BLaER1 (cell line): ENCODE measurements around the gene TRIOBP.

Experiments
- H3K27ac ChIP-seq: shearing (Covaris generic); formaldehyde crosslinking; 2 replicates; pipeline ENCODE4 v1.8.1; 2022
- H3K27me3 ChIP-seq: shearing (Covaris generic); formaldehyde crosslinking; 2 replicates; pipeline ENCODE4 v1.8.1; 2022
- H3K36me3 ChIP-seq: shearing (Covaris generic); formaldehyde crosslinking; 2 replicates; pipeline ENCODE4 v1.8.1; 2022
- H3K4me1 ChIP-seq: shearing (Covaris generic); formaldehyde crosslinking; 2 replicates; pipeline ENCODE4 v1.8.1; 2022
- H3K4me2 ChIP-seq: shearing (Covaris generic); formaldehyde crosslinking; 2 replicates; pipeline ENCODE4 v1.8.1; 2022
- H3K4me3 ChIP-seq: shearing (Covaris generic); formaldehyde crosslinking; 2 replicates; pipeline ENCODE4 v1.8.1; 2022
- H3K9ac ChIP-seq: shearing (Covaris generic); formaldehyde crosslinking; 2 replicates; pipeline ENCODE4 v1.8.1; 2022
- H3K9me3 ChIP-seq: shearing (Covaris generic); formaldehyde crosslinking; 2 replicates; pipeline ENCODE4 v1.8.1; 2022
- H4K20me1 ChIP-seq: shearing (Covaris generic); formaldehyde crosslinking; 2 replicates; pipeline ENCODE4 v1.8.1; 2022
- Cebpa-rat ChIP-seq: shearing (Covaris generic); IDR thresholded peaks from 2 replicates; pipeline ENCODE4 v1.8.1; 2022

The TRIOBP gene

GRCh38 chr22:37753746-37754145 is 56.9 kb downstream of the TRIOBP start:
- H3K9me3 ChIP-seq = no peaks in the 10 kb centered on the region
- no peak overlapping the region for H3K4me3 ChIP-seq
- H3K4me1 ChIP-seq = peaks cover 53% of the 10 kb centered on the region
- no peaks in the 10 kb centered on the region for H3K27me3 ChIP-seq
- no peak overlapping the region for H3K4me2 ChIP-seq
- no peak overlapping the region for H3K27ac ChIP-seq
- H3K36me3 ChIP-seq = peaks cover 73% of the 10 kb centered on the region
- TF ChIP-seq Cebpa-rat = no peak
- no peak overlapping the region for H3K9ac ChIP-seq
- H4K20me1 ChIP-seq = peaks cover 38% of the 10 kb centered on the region

- peak overlapping the region; percentile 63 for H3K4me2 ChIP-seq
- peak overlapping the region; percentile 52; the same call in 1 of the 2 replicates for H3K27ac ChIP-seq
- peaks cover 91% of the 10 kb centered on the region for H3K36me3 ChIP-seq
- no peak for TF ChIP-seq Cebpa-rat
- H3K9me3 ChIP-seq = no peaks in the 10 kb centered on the region
- peak overlapping the region; percentile 38; the same call in 1 of the 2 replicates for H3K9ac ChIP-seq
- peaks cover 3% of the 10 kb centered on the region for H4K20me1 ChIP-seq
- no peak overlapping the region for H3K4me3 ChIP-seq
- H3K27me3 ChIP-seq = no peaks in the 10 kb centered on the region
- peaks cover 29% of the 10 kb centered on the region for H3K4me1 ChIP-seq
Measured at GRCh38 chr22:37757663-37758062, 60.8 kb downstream of the TRIOBP start.

GRCh38 chr22:37758694-37759093 is 61.8 kb downstream of the TRIOBP start:
- Histone ChIP-seq H3K9ac (peak overlapping the region; percentile 38; the same call in 1 of the 2 replicates), H3K4me1 (peaks cover 34% of the 10 kb centered on the region), H3K4me2 (peak overlapping the region; percentile 63), H3K27ac (peak overlapping the region; percentile 52), H3K36me3 (peaks cover 91% of the 10 kb centered on the region), H4K20me1 (no peaks in the 10 kb centered on the region), H3K27me3 (no peaks in the 10 kb centered on the region), H3K4me3 (no peak overlapping the region), H3K9me3 (no peaks in the 10 kb centered on the region)
- no peak for TF ChIP-seq Cebpa-rat

GRCh38 chr22:37759281-37759680 is 62.4 kb downstream of the TRIOBP start:
- H3K4me2 ChIP-seq = no peak overlapping the region; the same call in 1 of the 2 replicates
- no peak overlapping the region for H3K4me3 ChIP-seq
- H3K27ac ChIP-seq = no peak overlapping the region
- H3K27me3 ChIP-seq = no peaks in the 10 kb centered on the region
- H3K9me3 ChIP-seq = no peaks in the 10 kb centered on the region
- no peak for TF ChIP-seq Cebpa-rat
- 0 out of 2 replicates have a peak overlapping the region, but pooled peaks have one; percentile 36 for H3K9ac ChIP-seq
- peaks cover 40% of the 10 kb centered on the region for H3K4me1 ChIP-seq
- peaks cover 90% of the 10 kb centered on the region for H3K36me3 ChIP-seq
- H4K20me1 ChIP-seq = no peaks in the 10 kb centered on the region

GRCh38 chr22:37760152-37760551 is 63.3 kb downstream of the TRIOBP start:
- Histone ChIP-seq H3K36me3 (peaks cover 81% of the 10 kb centered on the region), H3K27ac (no peak overlapping the region), H3K4me2 (no peak overlapping the region)

GRCh38 chr22:37762389-37762836 is 65.6 kb downstream of the TRIOBP start:
- Histone ChIP-seq H3K4me3 (no peak overlapping the region), H3K9ac (no peak overlapping the region), H3K9me3 (no peaks in the 10 kb centered on the region), H3K4me2 (no peak overlapping the region), H4K20me1 (no peaks in the 10 kb centered on the region), H3K36me3 (peaks cover 70% of the 10 kb centered on the region), H3K27ac (no peak overlapping the region), H3K27me3 (no peaks in the 10 kb centered on the region), H3K4me1 (peaks cover 56% of the 10 kb centered on the region)
- no peak for TF ChIP-seq Cebpa-rat

More at GRCh38 chr22:37760152-37760551, 63.3 kb downstream of the TRIOBP start:
- Histone ChIP-seq H3K4me3 (no peak overlapping the region), H3K4me1 (peaks cover 48% of the 10 kb centered on the region), H3K27me3 (no peaks in the 10 kb centered on the region), H4K20me1 (no peaks in the 10 kb centered on the region), H3K9me3 (no peaks in the 10 kb centered on the region), H3K9ac (no peak overlapping the region)
- TF ChIP-seq Cebpa-rat = no peak

GRCh38 chr22:37763012-37763411 is 66.2 kb downstream of the TRIOBP start:
- no peaks in the 10 kb centered on the region for H3K27me3 ChIP-seq
- no peak overlapping the region for H3K9ac ChIP-seq
- H3K4me2 ChIP-seq = peak overlapping the region; percentile 9; the same call in 1 of the 2 replicates
- H4K20me1 ChIP-seq = no peaks in the 10 kb centered on the region
- no peak overlapping the region for H3K27ac ChIP-seq
- no peaks in the 10 kb centered on the region for H3K9me3 ChIP-seq
- H3K4me3 ChIP-seq = no peak overlapping the region
- H3K4me1 ChIP-seq = peaks cover 50% of the 10 kb centered on the region
- H3K36me3 ChIP-seq = peaks cover 70% of the 10 kb centered on the region
- no peak for TF ChIP-seq Cebpa-rat

- Histone ChIP-seq H3K4me3 (no peak overlapping the region), H3K4me2 (peak overlapping the region; percentile 62), H3K4me1 (peaks cover 44% of the 10 kb centered on the region), H3K9me3 (no peaks in the 10 kb centered on the region), H3K36me3 (peaks cover 70% of the 10 kb centered on the region), H4K20me1 (no peaks in the 10 kb centered on the region), H3K9ac (no peak overlapping the region), H3K27ac (no peak overlapping the region), H3K27me3 (no peaks in the 10 kb centered on the region)
- no peak for TF ChIP-seq Cebpa-rat
Measured at GRCh38 chr22:37763652-37764051, 66.8 kb downstream of the TRIOBP start.

- peak overlapping the region; percentile 2; the same call in 1 of the 2 replicates for H3K9ac ChIP-seq
- peaks cover 37% of the 10 kb centered on the region for H3K4me1 ChIP-seq
- no peak overlapping the region; the same call in 1 of the 2 replicates for H3K27ac ChIP-seq
- H3K4me3 ChIP-seq = no peak overlapping the region
- peak overlapping the region; percentile 62 for H3K4me2 ChIP-seq
- TF ChIP-seq Cebpa-rat = 0 out of 2 replicates have a peak, but pooled peaks have one; percentile 6
- H3K36me3 ChIP-seq = peaks cover 70% of the 10 kb centered on the region
- no peaks in the 10 kb centered on the region for H4K20me1 ChIP-seq
- H3K9me3 ChIP-seq = no peaks in the 10 kb centered on the region
- H3K27me3 ChIP-seq = no peaks in the 10 kb centered on the region
Measured at GRCh38 chr22:37764622-37765021, 67.8 kb downstream of the TRIOBP start.

- H3K36me3 ChIP-seq = peaks cover 69% of the 10 kb centered on the region
- H3K27ac ChIP-seq = no peak overlapping the region
- H3K27me3 ChIP-seq = no peaks in the 10 kb centered on the region
- no peak overlapping the region for H3K4me3 ChIP-seq
- H3K4me1 ChIP-seq = peaks cover 37% of the 10 kb centered on the region
- no peak for TF ChIP-seq Cebpa-rat
- no peak overlapping the region for H3K9ac ChIP-seq
- no peaks in the 10 kb centered on the region for H3K9me3 ChIP-seq
- peak overlapping the region; percentile 62 for H3K4me2 ChIP-seq
- no peaks in the 10 kb centered on the region for H4K20me1 ChIP-seq
Measured at GRCh38 chr22:37765498-37765897, 68.7 kb downstream of the TRIOBP start.
